ENCODE results near the gene MYO5B. TPM values are rescaled to one million over a fixed set of nuclear protein-coding genes. Genes with fewer than 3 reads are reported as not detected.
"Not testable (repeated sequence)": the region's sequence is repeated elsewhere in the genome, so short reads cannot be mapped to it uniquely, and the experiment has no call there.

Gene MYO5B
- total RNA-seq, 2 donors from 2014 or later: 128 to 139 TPM

GRCh38 chr18:49784427-49785185 is 410.3 kb downstream of the MYO5B start:
- intact Hi-C loops (cut with DNase I, micrococcal nuclease): loop anchor here in 1 of 2 donors (10.0 kb wide), 1 partner anchor 230 kb away; no protein-coding TSS in a partner anchor
- no peak for ATAC-seq

GRCh38 chr18:49783631-49784030 is 411.3 kb downstream of the MYO5B start:
- intact Hi-C loops (cut with DNase I, micrococcal nuclease): loop anchor here in 1 of 2 donors (10.0 kb wide), 1 partner anchor 229 kb away; no protein-coding TSS in a partner anchor
- DNase-seq, ATAC-seq: not testable (repeated sequence)

More at GRCh38 chr18:49784427-49785185, 410.3 kb downstream of the MYO5B start:
- no peak for DNase-seq

- DNase-seq (no peak), ATAC-seq (no peak)
- intact Hi-C loops (cut with DNase I, micrococcal nuclease): no loop called here
These were observed 416.0 kb downstream of the MYO5B start for GRCh38 chr18:49778826-49779465.

Small RNAs within 50 kb of the gene (microRNA-seq; reads per million reads assigned to microRNA genes)
- gene MIR4320: 0 reads per million in 2 donors

Other genes starting within 250 kb of the MYO5B start
- gene CFAP53, start 71.3 kb upstream of the MYO5B start, total RNA-seq: under 1 TPM; 0.24 to 0.28 TPM
- 10 to 100 TPM; 66.4 to 68.0 TPM for gene MBD1, start 86.4 kb upstream of the MYO5B start, total RNA-seq
- gene CXXC1, start 92.5 kb upstream of the MYO5B start, total RNA-seq: 10 to 100 TPM; 67.1 to 81.0 TPM
- 1 to 10 TPM; 1.0 to 3.8 TPM for gene SKA1, start 179.9 kb upstream of the MYO5B start, total RNA-seq

All from left colon (tissue), 2 donors.